ENCODE measurements around the gene PPP1R7. TPM values are rescaled to one million over a fixed set of nuclear protein-coding genes. Genes with fewer than 3 reads are reported as not detected.

Gene PPP1R7
- total and polyA plus RNA-seq, 9 of the 15 experiments (the other 6 are each of a cell fraction or from before 2014, with no cell fraction given): 37.5 to 75.0 (median 50.5) TPM

GRCh38 chr2:241230435-241230834 lies 80.2 kb downstream of the PPP1R7 start:
- no peak overlapping the region for H3K27ac ChIP-seq (ENCODE audit: extremely low read depth, low read depth, low read length)
- H3K9ac ChIP-seq (ENCODE audit: insufficient read depth in 1 of 2, low read depth in 2 of 2, low read length in 2 of 2): no peak overlapping the region
- H2AFZ ChIP-seq (ENCODE audit: low read depth, low read length): no peak overlapping the region
- H3K27me3 ChIP-seq (ENCODE audit: control insufficient read depth in 2 of 2, insufficient read depth in 2 of 2, low read length in 2 of 2): no peaks in the 10 kb centered on the region
- peaks cover 82% of the 10 kb centered on the region; the same call in 2 of the 3 replicates for H3K36me3 ChIP-seq (ENCODE audit: control insufficient read depth, insufficient read depth, low read length)
- H3K4me1 ChIP-seq (replicated peaks in 1 of 2; ENCODE audit: control insufficient read depth in 2 of 2, insufficient read depth in 2 of 2, low read length in 2 of 2): peaks cover 2 to 15% of the 10 kb centered on the region in 2 experiments; a peak in 3 of 5 replicates
- in situ Hi-C loops (cut with MboI): no loop called here
- ATAC-seq: no peak
- BruUV-seq (replicated peaks): no TSS peak
- ChIA-PET CTCF (ENCODE audit: low intra/inter-chr PET ratio) (no interaction called here), POLR2A (no interaction called here)
- no peak overlapping the region for H3K4me3 ChIP-seq
- no peak for DNase-seq (ENCODE audit: extremely low read depth in 1 of 4, low spot score in 3 of 4)
- no peaks in the 10 kb centered on the region for H3K9me3 ChIP-seq (replicated peaks; ENCODE audit: control insufficient read depth, insufficient read depth, low read depth, low read length)
- H4K20me1 ChIP-seq (replicated peaks; ENCODE audit: control insufficient read depth, insufficient read depth, low read length): peaks cover 11% of the 10 kb centered on the region; the same call in 1 of the 2 replicates
- H3K9me1 ChIP-seq (ENCODE audit: control insufficient read depth, insufficient read depth, low read length): peaks cover 2% of the 10 kb centered on the region
- no peak for FAIRE-seq
- H3K79me2 ChIP-seq (ENCODE audit: control insufficient read depth, insufficient read depth, low read length): no peaks in the 10 kb centered on the region
- intact Hi-C loops (cut with micrococcal nuclease): no loop called here
- H3K4me2 ChIP-seq (ENCODE audit: insufficient read depth, low read length): no peak overlapping the region
- 95% methylated on average over 18 of the region's 19 CpGs for WGBS (ENCODE audit: insufficient coverage, low coverage, missing lambda C conversion rate)
- TF ChIP-seq ZNF398 (CRISPR knock-in tag; IDR thresholded peaks at IDR 0.05) (no peak), NELFE (IDR thresholded peaks at IDR 0.05; ENCODE audit: insufficient read depth, insufficient read length) (no peak), NCOA1 (IDR thresholded peaks at IDR 0.05; ENCODE audit: low read depth) (no peak), BDP1 (IDR thresholded peaks at IDR 0.05; ENCODE audit: insufficient read depth, insufficient read length) (no peak), BHLHE40 (IDR thresholded peaks at IDR 0.05; ENCODE audit: low read length) (no peak), ARID3B (CRISPR knock-in tag; IDR thresholded peaks at IDR 0.05; ENCODE audit: borderline replicate concordance) (no peak), HIVEP1 (CRISPR knock-in tag; IDR thresholded peaks at IDR 0.05) (no peak), ZNF143 (CRISPR knock-in tag; IDR thresholded peaks at IDR 0.05) (no peak)
- TF ChIP-seq, protein P1, sequence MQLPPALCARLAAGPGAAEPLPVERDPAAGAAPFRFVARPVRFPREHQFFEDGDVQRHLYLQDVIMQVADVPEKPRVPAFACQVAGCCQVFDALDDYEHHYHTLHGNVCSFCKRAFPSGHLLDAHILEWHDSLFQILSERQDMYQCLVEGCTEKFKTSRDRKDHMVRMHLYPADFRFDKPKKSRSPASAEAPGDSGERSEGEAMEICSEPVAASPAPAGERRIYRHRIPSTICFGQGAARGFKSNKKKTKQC (CRISPR knock-in tag; IDR thresholded peaks at IDR 0.05): no peak
- TF ChIP-seq, protein P2, sequence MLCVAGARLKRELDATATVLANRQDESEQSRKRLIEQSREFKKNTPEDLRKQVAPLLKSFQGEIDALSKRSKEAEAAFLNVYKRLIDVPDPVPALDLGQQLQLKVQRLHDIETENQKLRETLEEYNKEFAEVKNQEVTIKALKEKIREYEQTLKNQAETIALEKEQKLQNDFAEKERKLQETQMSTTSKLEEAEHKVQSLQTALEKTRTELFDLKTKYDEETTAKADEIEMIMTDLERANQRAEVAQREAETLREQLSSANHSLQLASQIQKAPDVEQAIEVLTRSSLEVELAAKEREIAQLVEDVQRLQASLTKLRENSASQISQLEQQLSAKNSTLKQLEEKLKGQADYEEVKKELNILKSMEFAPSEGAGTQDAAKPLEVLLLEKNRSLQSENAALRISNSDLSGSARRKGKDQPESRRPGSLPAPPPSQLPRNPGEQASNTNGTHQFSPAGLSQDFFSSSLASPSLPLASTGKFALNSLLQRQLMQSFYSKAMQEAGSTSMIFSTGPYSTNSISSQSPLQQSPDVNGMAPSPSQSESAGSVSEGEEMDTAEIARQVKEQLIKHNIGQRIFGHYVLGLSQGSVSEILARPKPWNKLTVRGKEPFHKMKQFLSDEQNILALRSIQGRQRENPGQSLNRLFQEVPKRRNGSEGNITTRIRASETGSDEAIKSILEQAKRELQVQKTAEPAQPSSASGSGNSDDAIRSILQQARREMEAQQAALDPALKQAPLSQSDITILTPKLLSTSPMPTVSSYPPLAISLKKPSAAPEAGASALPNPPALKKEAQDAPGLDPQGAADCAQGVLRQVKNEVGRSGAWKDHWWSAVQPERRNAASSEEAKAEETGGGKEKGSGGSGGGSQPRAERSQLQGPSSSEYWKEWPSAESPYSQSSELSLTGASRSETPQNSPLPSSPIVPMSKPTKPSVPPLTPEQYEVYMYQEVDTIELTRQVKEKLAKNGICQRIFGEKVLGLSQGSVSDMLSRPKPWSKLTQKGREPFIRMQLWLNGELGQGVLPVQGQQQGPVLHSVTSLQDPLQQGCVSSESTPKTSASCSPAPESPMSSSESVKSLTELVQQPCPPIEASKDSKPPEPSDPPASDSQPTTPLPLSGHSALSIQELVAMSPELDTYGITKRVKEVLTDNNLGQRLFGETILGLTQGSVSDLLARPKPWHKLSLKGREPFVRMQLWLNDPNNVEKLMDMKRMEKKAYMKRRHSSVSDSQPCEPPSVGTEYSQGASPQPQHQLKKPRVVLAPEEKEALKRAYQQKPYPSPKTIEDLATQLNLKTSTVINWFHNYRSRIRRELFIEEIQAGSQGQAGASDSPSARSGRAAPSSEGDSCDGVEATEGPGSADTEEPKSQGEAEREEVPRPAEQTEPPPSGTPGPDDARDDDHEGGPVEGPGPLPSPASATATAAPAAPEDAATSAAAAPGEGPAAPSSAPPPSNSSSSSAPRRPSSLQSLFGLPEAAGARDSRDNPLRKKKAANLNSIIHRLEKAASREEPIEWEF (CRISPR knock-in tag; IDR thresholded peaks at IDR 0.05): no peak
- TF ChIP-seq, protein P3, sequence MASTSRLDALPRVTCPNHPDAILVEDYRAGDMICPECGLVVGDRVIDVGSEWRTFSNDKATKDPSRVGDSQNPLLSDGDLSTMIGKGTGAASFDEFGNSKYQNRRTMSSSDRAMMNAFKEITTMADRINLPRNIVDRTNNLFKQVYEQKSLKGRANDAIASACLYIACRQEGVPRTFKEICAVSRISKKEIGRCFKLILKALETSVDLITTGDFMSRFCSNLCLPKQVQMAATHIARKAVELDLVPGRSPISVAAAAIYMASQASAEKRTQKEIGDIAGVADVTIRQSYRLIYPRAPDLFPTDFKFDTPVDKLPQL (IDR thresholded peaks at IDR 0.05; ENCODE audit: extremely low read depth, insufficient read length): no peak

Measured in K562 (cell line).